Common myeloid progenitor, CD34-positive (primary cell): ENCODE results near the gene DOK3.
A peak's percentile ranks its signal among the peaks of the same experiment; 100 is the strongest.

Experiments used
- CTCF ChIA-PET: fragments of 350-600 bp; sonication (Branson Sonifier 250); formaldehyde crosslinking; loops from one replicate; lab custom pipeline; 2021; ENCODE audit warnings: antibody characterized with exemption; lab: Charles Lee
- POLR2A ChIA-PET: fragments of 350-600 bp; sonication (Branson Sonifier 250); formaldehyde crosslinking; loops from one replicate; lab custom pipeline; 2021; ENCODE audit warnings: antibody characterized with exemption; lab: Charles Lee
- DNase-seq, 3 donors: peaks; one replicate each; pipeline versions ENCODE4 v3.0.0 to v3.0.0-alpha.2; 2013
- H3K27ac ChIP-seq, 2 experiments: 1 replicate in 1 of 2; 2 replicates in 1 of 2; pipeline ENCODE4 v1.7.0; 2013; ENCODE audit warnings: inconsistent platforms in 2 of 2, low read length in 2 of 2, mild to moderate bottlenecking in 2 of 2, low read depth in 1 of 2, moderate library complexity in 1 of 2; ENCODE audit not compliant: severe bottlenecking in 2 of 2, insufficient read depth in 1 of 2, poor library complexity in 1 of 2
- H3K27me3 ChIP-seq, 5 experiments: replicated peaks in 2 of 5; 1 replicate in 3 of 5; 2 replicates in 2 of 5; pipeline versions ENCODE4 v1.6.1 to v1.7.0; 2013; ENCODE audit warnings: low read length in 4 of 5, mild to moderate bottlenecking in 2 of 5, moderate library complexity in 2 of 5, inconsistent platforms in 1 of 5; ENCODE audit not compliant: insufficient read depth in 5 of 5, control insufficient read depth in 4 of 5
- H3K36me3 ChIP-seq, 4 experiments: 1 replicate in 2 of 4; 2 replicates in 2 of 4; pipeline versions ENCODE4 v1.6.1 to v1.7.0; 2013; ENCODE audit warnings: low read length in 3 of 4, control low read depth in 1 of 4, mild to moderate bottlenecking in 1 of 4; ENCODE audit not compliant: control insufficient read depth in 4 of 4, insufficient read depth in 4 of 4
- H3K4me1 ChIP-seq, 4 experiments: 1 replicate in 3 of 4; 2 replicates in 1 of 4; pipeline versions ENCODE4 v1.6.1 to v1.7.1; 2013; ENCODE audit warnings: low read length in 3 of 4, mild to moderate bottlenecking in 3 of 4, control low read depth in 1 of 4, inconsistent platforms in 1 of 4, moderate library complexity in 1 of 4; ENCODE audit not compliant: control insufficient read depth in 4 of 4, insufficient read depth in 4 of 4; ENCODE audit errors: control extremely low read depth in 1 of 4
- H3K4me3 ChIP-seq, 7 experiments: 1 replicate in 4 of 7; 2 replicates in 3 of 7; pipeline versions ENCODE4 v1.5.1 to v1.7.0; 2013; ENCODE audit warnings: mild to moderate bottlenecking in 7 of 7, low read length in 6 of 7, moderate library complexity in 6 of 7, inconsistent platforms in 2 of 7, low read depth in 2 of 7, control low read depth in 1 of 7; ENCODE audit not compliant: insufficient read depth in 4 of 7, control insufficient read depth in 1 of 7; ENCODE audit errors: extremely low read depth in 1 of 7
- H3K9me3 ChIP-seq, 5 experiments: 1 replicate in 4 of 5; 2 replicates in 1 of 5; pipeline versions ENCODE4 v1.6.1 to v1.7.1; 2013; ENCODE audit warnings: low read length in 4 of 5, mild to moderate bottlenecking in 2 of 5, inconsistent platforms in 1 of 5, low read depth in 1 of 5, moderate library complexity in 1 of 5; ENCODE audit not compliant: control insufficient read depth in 4 of 5, insufficient read depth in 2 of 5; ENCODE audit errors: control extremely low read depth in 1 of 5
- WGBS: methylation state at CpG from one replicate; pipeline ENCODE4 v1.1.5; 2013; ENCODE audit not compliant: insufficient coverage; 5-methylcytosine and 5-hydroxymethylcytosine counted together

DOK3 gene

DNA sequence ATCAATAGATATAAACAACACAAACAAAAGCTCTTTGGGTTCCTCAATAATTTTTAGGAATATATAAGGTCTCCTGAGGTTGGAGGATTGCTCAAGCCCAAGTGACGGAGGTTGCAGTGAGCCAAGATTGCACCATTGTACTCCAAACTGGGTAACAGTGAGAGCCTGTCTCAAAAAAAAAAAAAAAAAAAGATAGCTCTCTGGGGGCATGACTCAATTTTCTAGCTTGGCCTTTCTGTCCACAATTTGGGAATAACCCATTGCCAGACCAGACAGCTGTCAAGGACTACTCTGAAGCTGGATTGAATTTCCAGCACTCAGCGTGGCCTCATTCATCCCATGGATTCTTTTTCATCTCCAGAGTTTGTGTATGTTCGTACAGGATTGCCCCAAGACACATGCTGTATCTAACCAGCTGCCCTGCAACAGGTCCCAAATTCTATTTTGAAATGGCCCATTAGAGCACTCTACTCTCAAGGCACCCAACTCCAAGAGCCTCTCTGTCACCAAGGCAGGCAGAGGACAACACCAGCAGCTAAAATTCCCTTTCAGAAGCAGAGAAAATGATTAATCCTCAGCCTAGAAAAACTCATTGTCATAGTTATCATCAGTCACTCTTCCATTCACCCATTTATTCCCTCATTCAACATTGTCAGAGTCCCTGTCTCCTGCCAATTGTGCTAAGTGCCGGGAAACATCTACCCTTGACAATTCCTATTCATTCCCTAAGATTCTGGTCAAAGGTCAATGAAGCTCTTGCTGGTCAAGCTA is 36.0 kb upstream of the DOK3 start:
- no peak overlapping the region for H3K4me3 ChIP-seq
- ChIA-PET CTCF (interaction anchor here (1.0 to 4.4 kb wide), 4 partner anchors 10 to 120 kb away, joined by 3 to 16 read pairs (median 3); no protein-coding TSS in a partner anchor), POLR2A (interaction anchor here (0.6 kb wide), 1 partner anchor 34 kb away, joined by 3 read pairs; no protein-coding TSS in a partner anchor)
- H3K27ac ChIP-seq: no peak overlapping the region
- H3K9me3 ChIP-seq: no peaks in the 10 kb centered on the region
- H3K36me3 ChIP-seq: peaks cover 4 to 19% (median 10%) of the 10 kb centered on the region in 4 experiments
- 89% methylated on average over 4 of the region's 4 CpGs for WGBS
- H3K27me3 ChIP-seq: no peaks in the 10 kb centered on the region
- peak in 2 of 3 donors; percentile 15 to 20 for DNase-seq
- H3K4me1 ChIP-seq: peaks cover 0 to 12% (median 0%) of the 10 kb centered on the region in 4 experiments

DNA sequence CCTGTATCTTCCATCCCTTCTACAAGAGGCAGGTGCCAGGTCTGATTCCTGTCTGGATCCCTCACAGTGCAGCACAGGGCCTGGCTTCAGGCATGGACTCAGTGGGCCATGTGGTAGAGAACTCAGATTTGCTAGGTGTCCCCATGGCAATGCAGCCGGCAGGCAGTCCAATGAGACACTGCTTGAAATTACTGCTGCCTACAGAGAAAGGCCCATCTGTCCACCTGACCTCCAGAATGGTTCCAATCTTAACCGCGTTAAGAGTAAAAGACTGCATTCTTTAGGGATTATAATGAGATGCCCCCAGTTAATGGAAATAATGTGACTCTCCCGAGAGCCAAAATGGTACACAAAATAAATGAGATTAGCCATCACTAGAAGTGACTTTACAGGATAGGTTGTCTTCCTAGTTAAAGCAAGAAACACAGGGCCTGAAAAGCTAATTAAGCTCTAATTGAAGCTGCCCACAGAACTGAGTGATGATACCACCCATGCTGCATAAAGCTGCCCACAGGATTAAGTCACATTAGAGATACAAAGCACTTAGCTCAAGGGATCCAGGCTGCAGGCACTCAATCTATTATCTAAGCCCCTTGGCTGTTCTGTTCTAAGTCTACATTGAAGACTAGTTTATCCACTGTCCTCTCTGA is 33.3 kb upstream of the DOK3 start:
- ChIA-PET POLR2A (no interaction called here), CTCF (interaction anchor here (1.0 to 4.4 kb wide), 2 partner anchors 8 to 61 kb away, joined by 3 to 16 read pairs; no protein-coding TSS in a partner anchor)
- Histone ChIP-seq H3K27me3 (no peaks in the 10 kb centered on the region), H3K36me3 (peaks cover 6 to 32% (median 14%) of the 10 kb centered on the region in 4 experiments), H3K4me3 (no peak overlapping the region), H3K9me3 (no peaks in the 10 kb centered on the region), H3K4me1 (peaks cover 0 to 12% (median 0%) of the 10 kb centered on the region in 4 experiments), H3K27ac (peak overlapping the region in 1 of 2 experiments; percentile 6)
- 100% methylated on average over 2 of the region's 4 CpGs for WGBS
- no peak for DNase-seq

DNA sequence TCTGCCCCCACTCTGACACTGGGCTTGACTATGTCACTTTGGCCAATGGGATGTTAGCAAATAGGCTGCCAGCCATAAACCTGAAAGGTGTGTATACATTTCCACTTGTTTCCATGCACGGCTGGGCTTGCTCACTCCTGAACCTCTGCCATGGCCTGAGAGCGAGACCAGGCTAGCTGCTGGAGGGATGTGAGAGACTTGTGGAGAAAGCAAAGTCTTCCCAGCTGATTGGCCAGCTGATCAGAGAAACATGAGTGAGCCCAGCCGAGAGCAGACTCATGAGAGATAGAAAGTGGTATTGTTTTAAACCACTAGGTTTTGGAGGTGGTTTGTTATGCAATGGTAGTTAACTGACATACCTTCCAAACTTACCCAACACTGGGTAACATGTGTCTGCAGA is 30.8 kb upstream of the DOK3 start:
- H3K4me3 ChIP-seq: no peak overlapping the region
- no peaks in the 10 kb centered on the region for H3K27me3 ChIP-seq
- no peak overlapping the region for H3K27ac ChIP-seq
- DNase-seq: no peak
- CTCF ChIA-PET: no interaction called here
- POLR2A ChIA-PET: no interaction called here
- no peaks in the 10 kb centered on the region for H3K9me3 ChIP-seq
- peaks cover 0 to 3% (median 0%) of the 10 kb centered on the region in 4 experiments for H3K4me1 ChIP-seq
- peaks cover 8 to 46% (median 31%) of the 10 kb centered on the region in 4 experiments for H3K36me3 ChIP-seq
- WGBS: 94% methylated on average over 3 of the region's 3 CpGs

GRCh38 chr5:177539411-177539810 is 29.8 kb upstream of the DOK3 start:
- Histone ChIP-seq H3K36me3 (peaks cover 8 to 54% (median 36%) of the 10 kb centered on the region in 4 experiments), H3K27ac (no peak overlapping the region), H3K4me3 (no peak overlapping the region), H3K9me3 (no peaks in the 10 kb centered on the region), H3K4me1 (no peaks in the 10 kb centered on the region), H3K27me3 (no peaks in the 10 kb centered on the region)
- DNase-seq: no peak
- WGBS: no CpG with 5 or more reads among the region's 2 CpGs
- POLR2A ChIA-PET: no interaction called here
- CTCF ChIA-PET: interaction anchor here (1.2 kb wide), 1 partner anchor 14 kb away, joined by 3 read pairs; no protein-coding TSS in a partner anchor

- 95% methylated on average over 7 of the region's 10 CpGs for WGBS
- Histone ChIP-seq H3K9me3 (no peaks in the 10 kb centered on the region), H3K27me3 (no peaks in the 10 kb centered on the region), H3K36me3 (peaks cover 11 to 55% (median 38%) of the 10 kb centered on the region in 4 experiments), H3K27ac (no peak overlapping the region), H3K4me3 (no peak overlapping the region), H3K4me1 (no peaks in the 10 kb centered on the region)
- ChIA-PET CTCF (interaction anchor here (1.2 kb wide), 1 partner anchor 15 kb away, joined by 3 read pairs; no protein-coding TSS in a partner anchor), POLR2A (no interaction called here)
- no peak for DNase-seq
Measured at GRCh38 chr5:177538876-177539275, 29.2 kb upstream of the DOK3 start.

DNA sequence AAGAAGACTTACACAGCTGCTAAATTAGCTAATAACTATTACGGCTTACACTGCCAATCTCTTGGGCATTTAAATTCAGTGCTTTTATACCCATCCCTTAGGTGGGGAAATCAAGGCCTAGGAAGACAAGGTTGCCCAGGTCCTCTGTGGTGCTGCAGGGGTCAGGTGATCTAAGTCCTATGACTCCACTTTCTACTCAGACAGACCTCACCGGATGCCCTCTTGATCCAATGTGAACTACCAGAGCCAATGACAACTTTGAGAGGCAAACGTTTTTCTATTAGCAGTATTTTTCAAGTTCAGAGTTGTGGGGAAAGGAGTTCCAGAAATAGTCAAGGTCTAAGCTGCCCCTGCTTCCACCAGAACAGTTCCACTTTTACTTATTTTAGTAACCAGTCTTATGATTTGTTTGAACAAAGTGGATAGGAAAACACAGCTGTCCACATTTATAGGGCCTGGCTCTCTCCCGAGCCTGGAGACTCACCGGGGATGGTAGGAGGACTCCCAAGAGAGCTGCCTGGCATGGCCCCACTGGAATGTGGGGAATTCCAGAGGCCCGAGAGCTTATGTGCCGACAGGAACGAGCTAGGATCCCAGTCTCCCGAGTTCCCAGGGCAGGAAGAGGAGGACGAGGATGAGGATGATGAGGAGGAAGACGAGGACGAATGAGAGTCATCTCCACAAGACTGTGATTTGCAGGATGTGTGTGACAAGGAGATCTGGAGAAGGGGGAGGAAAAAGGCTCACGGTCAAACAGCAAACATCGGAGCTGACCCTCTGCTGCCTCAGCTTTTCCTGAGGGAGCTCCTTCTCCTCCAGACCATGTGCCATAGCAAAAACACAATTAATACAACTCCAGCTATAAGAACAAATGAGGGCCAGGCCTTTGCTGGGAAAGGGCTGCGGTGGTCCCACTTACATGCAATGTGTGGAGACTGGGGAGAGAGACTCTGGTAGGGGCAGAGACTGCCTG is 28.0 kb upstream of the DOK3 start:
- DNase-seq: no peak
- POLR2A ChIA-PET: no interaction called here

More for the DNA sequence above, 28.0 kb upstream of the DOK3 start:
- CTCF ChIA-PET: interaction anchor here (0.9 to 1.5 kb wide), 3 partner anchors 13 to 19 kb away, joined by 3 to 4 read pairs (median 3); no protein-coding TSS in a partner anchor
- Histone ChIP-seq H3K4me1 (no peaks in the 10 kb centered on the region), H3K4me3 (no peak overlapping the region), H3K27ac (no peak overlapping the region), H3K27me3 (no peaks in the 10 kb centered on the region), H3K9me3 (no peaks in the 10 kb centered on the region), H3K36me3 (peaks cover 16 to 63% (median 43%) of the 10 kb centered on the region in 4 experiments)
- 89% methylated on average over 12 of the region's 15 CpGs for WGBS
